Neural progenitor cell (in vitro differentiated cells): Measurements from ENCODE around the gene SUN5.

Source experiments
- EZH2phosphoT487 ChIP-seq: fragments of 200-600 bp; sonication (generic); IDR thresholded peaks from 2 replicates; pipeline ENCODE4 v1.6.1; 2017; ENCODE audit warnings: antibody characterized with exemption
- TF ChIP-seq, protein P1 (sequence below): fragments of 200-600 bp; sonication (generic); IDR thresholded peaks from 2 replicates; pipeline ENCODE4 v1.5.1; 2017; ENCODE audit warnings: antibody characterized with exemption, mild to moderate bottlenecking

DNA sequence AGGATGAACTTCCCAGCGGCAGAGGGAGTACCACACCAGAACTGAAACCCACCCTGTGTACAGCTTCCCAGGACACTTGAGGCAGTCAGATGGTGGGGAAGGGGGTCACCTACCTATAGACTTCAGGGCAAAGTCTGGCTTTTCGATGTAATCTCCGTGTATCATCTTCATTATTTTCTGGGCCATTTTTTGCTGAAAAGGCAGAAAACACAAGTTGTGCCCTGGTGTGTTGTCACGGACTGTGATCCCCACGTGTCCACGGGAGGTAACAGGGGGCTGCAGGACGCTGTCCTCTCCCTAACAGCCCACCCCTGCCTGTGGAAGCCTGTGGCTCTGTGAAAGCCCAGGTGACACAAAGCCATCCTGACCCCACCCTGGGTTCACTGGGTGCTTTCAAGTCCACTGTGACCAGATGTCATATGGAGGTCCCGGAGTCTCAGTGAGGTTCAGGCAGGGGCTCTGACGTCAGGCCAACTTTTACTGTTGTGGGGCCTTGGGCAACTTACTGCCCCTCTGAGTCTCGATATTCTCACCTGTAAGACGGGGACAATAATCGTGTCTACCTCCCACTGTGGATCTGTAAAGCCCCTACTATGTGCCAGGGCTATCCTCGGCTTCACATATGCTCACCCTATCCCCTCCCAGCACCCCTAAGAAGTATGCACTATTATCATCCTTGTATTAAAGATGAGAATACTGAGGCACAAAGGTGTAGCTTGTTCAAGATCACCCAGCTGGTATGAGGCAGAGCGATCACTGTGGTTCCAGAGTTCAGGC lies 14.5 kb downstream of the SUN5 start:
- TF ChIP-seq, protein P1, sequence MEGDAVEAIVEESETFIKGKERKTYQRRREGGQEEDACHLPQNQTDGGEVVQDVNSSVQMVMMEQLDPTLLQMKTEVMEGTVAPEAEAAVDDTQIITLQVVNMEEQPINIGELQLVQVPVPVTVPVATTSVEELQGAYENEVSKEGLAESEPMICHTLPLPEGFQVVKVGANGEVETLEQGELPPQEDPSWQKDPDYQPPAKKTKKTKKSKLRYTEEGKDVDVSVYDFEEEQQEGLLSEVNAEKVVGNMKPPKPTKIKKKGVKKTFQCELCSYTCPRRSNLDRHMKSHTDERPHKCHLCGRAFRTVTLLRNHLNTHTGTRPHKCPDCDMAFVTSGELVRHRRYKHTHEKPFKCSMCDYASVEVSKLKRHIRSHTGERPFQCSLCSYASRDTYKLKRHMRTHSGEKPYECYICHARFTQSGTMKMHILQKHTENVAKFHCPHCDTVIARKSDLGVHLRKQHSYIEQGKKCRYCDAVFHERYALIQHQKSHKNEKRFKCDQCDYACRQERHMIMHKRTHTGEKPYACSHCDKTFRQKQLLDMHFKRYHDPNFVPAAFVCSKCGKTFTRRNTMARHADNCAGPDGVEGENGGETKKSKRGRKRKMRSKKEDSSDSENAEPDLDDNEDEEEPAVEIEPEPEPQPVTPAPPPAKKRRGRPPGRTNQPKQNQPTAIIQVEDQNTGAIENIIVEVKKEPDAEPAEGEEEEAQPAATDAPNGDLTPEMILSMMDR, result no peak
- TF ChIP-seq EZH2phosphoT487, result no peak
